SK-N-SH treated with all-trans-retinoic acid at 6 μM for 48 hours (cell line): ENCODE results near the gene MLXIP.

Source experiments
- ARNTL ChIP-seq: fragments of 450-650 bp; formaldehyde crosslinking; IDR thresholded peaks from 2 replicates; pipeline ENCODE4 v1.5.0; 2020; ENCODE audit warnings: low read depth, mild to moderate bottlenecking, moderate library complexity, borderline replicate concordance
- CSRNP3 ChIP-seq: fragments of 250-450 bp; sonication (Bioruptor Pico); IDR thresholded peaks from 2 replicates; pipeline ENCODE4 v1.5.1; 2021; ENCODE audit warnings: mild to moderate bottlenecking, moderate library complexity
- OSR1 ChIP-seq: fragments of 250-450 bp; sonication (Bioruptor Pico); IDR thresholded peaks from 2 replicates; pipeline ENCODE4 v1.8.0; 2022; ENCODE audit warnings: moderate library complexity, mild to moderate bottlenecking, inconsistent platforms

DNA sequence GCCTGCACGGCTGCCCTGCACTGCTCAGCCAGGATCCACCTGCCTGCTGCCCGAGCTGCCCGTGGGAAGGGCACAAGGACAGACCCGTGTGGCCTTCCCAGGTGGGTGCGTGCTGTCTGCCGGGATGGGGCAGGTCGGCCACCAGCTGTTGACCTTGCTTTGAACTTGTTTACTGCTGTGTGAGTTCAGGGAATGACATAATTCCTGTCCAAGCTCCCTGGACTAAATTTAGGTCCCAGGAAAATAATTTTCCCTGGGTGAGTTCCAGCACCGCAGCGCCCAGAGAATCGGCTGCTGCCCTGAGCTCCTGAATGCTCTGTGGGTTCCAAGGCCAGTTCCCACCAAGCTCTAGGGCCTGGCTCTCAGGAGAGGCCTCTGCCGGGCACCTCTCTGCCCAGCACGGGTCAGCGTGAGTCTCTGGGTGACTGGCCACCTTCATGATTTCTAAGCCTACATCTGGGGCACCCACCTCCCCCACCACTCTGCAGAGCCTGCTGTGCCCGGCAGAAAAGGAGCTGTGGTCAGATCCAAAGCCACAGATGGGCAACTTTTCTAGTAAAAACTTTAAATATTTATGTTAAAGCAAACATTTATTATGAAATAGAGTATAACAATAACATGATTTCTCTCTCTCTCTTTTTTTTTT lies 27.2 kb upstream of the MLXIP start:
- TF ChIP-seq ARNTL (no peak), CSRNP3 (no peak), OSR1 (no peak)
